AG10803 (cell line): ENCODE measurements around the gene PDZD2.
"Not testable (repeated sequence)": the region's sequence is repeated elsewhere in the genome, so short reads cannot be mapped to it uniquely, and the experiment has no call there.

Experiments
- DNase-seq: peaks from one replicate; pipeline ENCODE4 v3.0.0; 2010; ENCODE audit warnings: low read depth
- H3K4me3 ChIP-seq: 2 replicates; pipeline ENCODE4 v1.5.1; 2011; ENCODE audit warnings: mild to moderate bottlenecking, low read length, control low read depth
- CTCF ChIP-seq: conservative IDR thresholded peaks from 2 replicates; pipeline ENCODE4 v1.5.1; 2011; ENCODE audit warnings: mild to moderate bottlenecking, low read length, control low read depth, inconsistent platforms

The PDZD2 gene

GRCh38 chr5:31682025-31682424 is 43.1 kb downstream of the PDZD2 start:
- no peak overlapping the region for H3K4me3 ChIP-seq
- TF ChIP-seq CTCF = no peak

DNA sequence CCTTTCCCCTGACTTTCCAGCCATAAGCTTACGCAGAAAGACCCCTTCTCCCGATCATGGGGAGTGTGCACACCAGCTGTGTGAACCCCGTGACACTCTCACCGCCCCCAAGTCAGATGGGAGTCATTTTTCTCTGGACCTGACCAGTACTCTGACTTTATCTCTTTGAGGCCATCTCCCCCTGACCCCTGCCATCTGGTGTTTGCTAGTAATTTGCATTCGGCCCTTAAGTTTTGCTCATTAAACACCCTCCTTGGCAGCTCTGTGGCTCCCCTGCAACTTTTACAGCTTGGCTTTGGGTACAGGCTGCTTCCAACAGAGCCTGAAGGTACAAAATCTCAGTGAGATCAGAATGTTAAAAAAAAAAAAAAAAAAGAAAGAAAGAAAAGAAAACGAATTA is 43.9 kb downstream of the PDZD2 start:
- no peak for DNase-seq
- TF ChIP-seq CTCF = no peak
- H3K4me3 ChIP-seq = no peak overlapping the region

More at GRCh38 chr5:31682025-31682424, 43.1 kb downstream of the PDZD2 start:
- no peak for DNase-seq

- no peak for DNase-seq
- no peak for TF ChIP-seq CTCF
- no peak overlapping the region for H3K4me3 ChIP-seq
Measured at GRCh38 chr5:31688515-31689092, 49.7 kb downstream of the PDZD2 start.

GRCh38 chr5:31691408-31691807 is 52.5 kb downstream of the PDZD2 start:
- not testable (repeated sequence) for DNase-seq, H3K4me3 ChIP-seq

GRCh38 chr5:31692561-31693221 is 53.8 kb downstream of the PDZD2 start:
- TF ChIP-seq CTCF = no peak
- no peak for DNase-seq
- H3K4me3 ChIP-seq = no peak overlapping the region

- H3K4me3 ChIP-seq = no peak overlapping the region
- TF ChIP-seq CTCF = no peak
- DNase-seq = no peak
Measured at GRCh38 chr5:31698673-31699072, 59.7 kb downstream of the PDZD2 start.

- DNase-seq = no peak
- H3K4me3 ChIP-seq = no peak overlapping the region
- no peak for TF ChIP-seq CTCF
Measured at GRCh38 chr5:31701642-31702299, 62.8 kb downstream of the PDZD2 start.
